VCaP (cell line): ENCODE results near the gene LIPC.

Source experiments
- H3K27ac ChIP-seq: fragments of 450-650 bp; 2 replicates; pipeline ENCODE4 v1.5.1; 2017
- TF ChIP-seq, protein P1 (sequence below): fragments of 450-650 bp; conservative IDR thresholded peaks from 2 replicates; pipeline ENCODE4 v1.5.1; 2017; ENCODE audit warnings: mild to moderate bottlenecking, moderate library complexity

Gene LIPC

DNA sequence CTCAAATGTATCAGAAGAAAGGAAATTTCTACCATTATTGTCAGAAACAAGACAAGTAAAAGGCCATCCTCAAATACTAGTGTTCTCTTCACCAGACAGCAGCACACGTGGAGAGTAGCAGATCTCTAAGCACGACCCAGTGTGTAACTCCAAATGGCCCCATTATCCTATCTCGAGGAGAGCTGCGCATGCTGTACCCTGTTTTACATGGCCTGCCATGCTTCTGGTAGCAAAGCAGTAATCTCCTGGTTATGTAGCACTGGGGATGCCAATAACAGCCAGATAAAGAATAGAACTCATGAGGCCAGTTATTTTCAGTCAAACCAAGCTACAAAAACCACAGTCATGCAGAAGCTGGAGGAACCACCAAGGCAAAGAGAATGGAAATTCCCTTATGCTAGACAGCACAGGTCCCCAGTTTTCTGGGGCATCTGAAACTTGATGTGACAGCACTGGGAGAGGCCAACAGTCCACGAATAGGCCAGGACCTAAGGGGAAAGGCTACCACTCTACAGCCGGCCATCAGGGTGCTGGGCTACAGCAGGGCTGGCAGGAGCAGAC, 73.0 kb downstream of the LIPC start:
- H3K27ac ChIP-seq: no peak overlapping the region
- TF ChIP-seq, protein P1, sequence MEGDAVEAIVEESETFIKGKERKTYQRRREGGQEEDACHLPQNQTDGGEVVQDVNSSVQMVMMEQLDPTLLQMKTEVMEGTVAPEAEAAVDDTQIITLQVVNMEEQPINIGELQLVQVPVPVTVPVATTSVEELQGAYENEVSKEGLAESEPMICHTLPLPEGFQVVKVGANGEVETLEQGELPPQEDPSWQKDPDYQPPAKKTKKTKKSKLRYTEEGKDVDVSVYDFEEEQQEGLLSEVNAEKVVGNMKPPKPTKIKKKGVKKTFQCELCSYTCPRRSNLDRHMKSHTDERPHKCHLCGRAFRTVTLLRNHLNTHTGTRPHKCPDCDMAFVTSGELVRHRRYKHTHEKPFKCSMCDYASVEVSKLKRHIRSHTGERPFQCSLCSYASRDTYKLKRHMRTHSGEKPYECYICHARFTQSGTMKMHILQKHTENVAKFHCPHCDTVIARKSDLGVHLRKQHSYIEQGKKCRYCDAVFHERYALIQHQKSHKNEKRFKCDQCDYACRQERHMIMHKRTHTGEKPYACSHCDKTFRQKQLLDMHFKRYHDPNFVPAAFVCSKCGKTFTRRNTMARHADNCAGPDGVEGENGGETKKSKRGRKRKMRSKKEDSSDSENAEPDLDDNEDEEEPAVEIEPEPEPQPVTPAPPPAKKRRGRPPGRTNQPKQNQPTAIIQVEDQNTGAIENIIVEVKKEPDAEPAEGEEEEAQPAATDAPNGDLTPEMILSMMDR: no peak

DNA sequence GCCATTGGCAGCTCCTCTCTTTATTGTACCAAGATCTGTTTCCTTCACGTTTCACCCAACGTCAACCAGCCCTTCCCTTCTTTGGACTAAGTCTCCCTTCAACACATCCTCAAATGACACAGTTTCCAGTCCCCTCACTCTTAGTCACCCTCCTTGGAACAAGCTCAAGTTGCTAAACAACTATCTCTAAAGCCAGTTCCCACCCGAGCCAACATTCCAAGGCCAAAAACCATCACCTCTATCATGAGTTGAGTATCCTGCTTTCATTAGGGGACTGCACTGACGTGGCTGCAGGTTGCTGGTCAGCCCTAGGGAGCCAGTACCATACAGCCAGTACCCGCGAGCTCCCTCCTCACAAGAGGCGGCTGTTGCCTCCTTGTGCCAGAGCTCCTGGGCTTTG, 73.8 kb downstream of the LIPC start:
- TF ChIP-seq, protein P1: no peak
- no peak overlapping the region for H3K27ac ChIP-seq

DNA sequence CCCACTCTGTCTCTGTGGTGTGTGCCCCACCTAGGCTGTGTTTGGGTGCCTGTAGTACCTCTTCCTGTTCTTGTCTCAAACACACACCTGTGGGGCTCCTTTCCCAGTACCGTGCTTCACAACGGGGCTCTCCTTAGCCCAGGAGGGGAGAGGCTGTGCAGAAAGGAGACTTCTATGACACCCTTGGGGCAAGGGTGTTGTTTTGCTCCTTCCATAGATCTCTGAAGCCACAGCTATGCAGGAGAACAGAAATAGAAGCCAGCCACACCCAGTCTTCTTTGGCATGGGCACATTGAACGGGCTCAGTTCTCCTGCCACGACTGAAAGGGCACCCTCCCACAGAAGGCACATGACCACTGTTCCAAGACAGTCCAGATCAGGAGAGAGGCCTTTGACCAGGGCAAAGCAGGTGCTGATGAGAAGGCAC, 74.3 kb downstream of the LIPC start:
- TF ChIP-seq, protein P1: no peak
- no peak overlapping the region for H3K27ac ChIP-seq

DNA sequence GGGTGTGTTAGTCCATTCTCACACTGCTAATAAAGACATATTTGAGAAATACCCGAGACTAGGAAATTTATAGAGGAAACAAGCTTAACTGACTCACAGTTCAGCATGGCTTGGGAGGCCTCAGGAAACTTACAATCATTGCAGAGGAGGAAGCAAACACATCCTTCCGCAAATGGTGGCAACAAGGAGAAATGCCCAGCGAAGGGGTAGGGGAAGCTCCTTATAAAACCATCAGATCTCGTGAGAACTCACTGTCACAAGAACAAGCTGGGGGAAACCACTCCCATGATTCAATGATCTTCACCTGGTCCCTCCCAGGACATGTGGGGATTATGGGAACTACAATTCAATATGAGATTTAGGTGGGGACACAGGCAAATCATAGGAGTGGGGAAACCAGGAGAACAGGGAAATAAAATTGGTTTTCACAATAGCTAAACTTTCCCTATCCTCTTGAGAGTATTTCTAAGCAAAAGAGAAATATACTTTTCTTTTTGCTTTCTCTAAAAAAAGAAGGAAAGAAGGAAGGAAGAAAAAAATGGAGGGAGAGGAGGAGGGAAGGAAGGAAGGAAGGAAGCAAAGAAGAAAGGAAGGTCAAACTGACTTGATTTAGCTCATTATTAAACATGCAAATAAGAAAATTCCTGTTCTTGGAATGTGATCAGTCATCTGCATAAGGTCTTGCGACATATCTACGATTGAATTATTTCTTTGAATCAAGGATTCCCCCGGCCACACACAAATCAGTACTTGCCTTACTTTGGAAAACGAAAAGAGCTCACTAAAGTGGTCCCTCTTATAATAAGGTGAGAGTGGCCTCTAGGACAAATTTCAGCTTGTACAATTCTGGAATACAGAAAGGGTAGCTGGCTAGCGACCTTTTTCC, 75.2 kb downstream of the LIPC start:
- TF ChIP-seq, protein P1: no peak
- H3K27ac ChIP-seq: no peak overlapping the region

DNA sequence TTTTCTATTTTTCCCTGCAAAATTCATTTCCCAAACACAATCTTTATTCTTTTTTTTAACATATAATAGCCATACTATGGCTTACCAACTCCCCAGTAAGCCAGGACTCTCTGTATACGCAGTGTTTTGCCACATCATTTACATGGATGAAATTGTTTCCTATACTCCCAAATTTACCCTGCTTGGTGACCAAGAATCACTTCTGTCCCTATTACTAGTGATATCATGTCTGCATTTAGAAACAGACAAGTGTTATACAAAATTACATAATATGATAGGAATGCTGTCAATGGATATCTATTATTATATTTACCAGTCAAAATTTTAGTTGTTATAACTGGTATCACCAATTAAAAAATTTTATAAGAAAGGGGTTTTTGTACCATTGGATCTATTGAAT, 77.8 kb downstream of the LIPC start:
- H3K27ac ChIP-seq: no peak overlapping the region
- TF ChIP-seq, protein P1: no peak

DNA sequence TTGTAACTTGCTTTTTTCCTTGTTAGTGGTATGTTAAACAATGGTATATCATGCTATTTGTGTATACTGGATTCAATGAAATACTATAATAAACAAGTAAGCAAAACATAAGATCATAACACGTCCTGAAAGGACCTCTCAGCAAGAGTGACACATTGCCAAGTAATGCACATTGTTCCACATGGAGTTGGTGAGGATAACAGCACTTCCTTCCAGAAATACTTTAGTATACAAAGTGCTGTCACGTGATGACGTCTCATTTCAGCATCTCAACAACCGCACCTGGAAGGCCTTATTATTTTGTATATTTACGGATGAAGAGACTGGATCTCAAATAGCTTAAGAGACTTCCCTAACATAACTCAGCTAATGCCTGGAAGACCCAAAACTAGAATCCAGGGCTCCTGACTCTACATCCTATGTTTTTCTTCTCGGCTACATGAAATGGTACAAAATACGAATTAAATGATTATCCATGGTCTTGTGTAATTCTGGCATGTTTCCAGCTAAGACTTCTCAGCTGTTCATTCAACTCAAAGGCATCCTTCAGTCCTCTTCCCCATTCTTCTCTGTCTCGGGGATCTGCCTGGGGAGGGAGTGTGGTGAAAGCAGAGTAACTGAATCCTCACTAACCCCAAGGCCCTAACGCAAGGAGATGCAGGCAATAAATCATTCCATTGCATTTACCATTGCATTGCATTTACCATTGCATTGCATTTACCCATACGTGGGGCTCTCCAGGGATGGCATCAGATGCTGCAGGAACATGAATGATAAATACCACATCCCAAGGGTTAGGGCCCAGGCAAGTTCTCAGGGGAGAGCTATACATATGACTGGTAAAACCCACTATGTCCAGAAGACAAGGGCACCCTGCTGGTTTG, 79.2 kb downstream of the LIPC start:
- H3K27ac ChIP-seq: no peak overlapping the region
- TF ChIP-seq, protein P1: no peak

DNA sequence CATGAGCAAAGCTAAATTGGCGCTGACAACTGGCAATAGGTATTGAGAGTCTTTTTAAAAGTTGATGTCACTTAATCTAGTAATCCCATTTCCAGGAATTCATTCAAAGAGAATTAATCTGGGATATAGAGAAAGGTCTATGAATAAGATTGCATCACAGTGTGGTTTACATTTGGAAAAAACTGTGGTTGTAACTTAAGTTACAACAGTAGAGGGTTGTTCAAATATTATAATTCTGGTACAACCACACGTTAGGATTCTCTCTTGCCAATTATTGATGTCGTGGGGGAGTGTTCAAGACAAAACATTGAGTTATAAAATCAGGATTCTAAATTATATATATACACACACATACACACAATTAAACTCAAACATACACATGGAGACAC, 79.8 kb downstream of the LIPC start:
- H3K27ac ChIP-seq: no peak overlapping the region
- TF ChIP-seq, protein P1: no peak
